ENCODE measurements around the gene RNLS. TPM values are rescaled to one million over a fixed set of nuclear protein-coding genes. Genes with fewer than 3 reads are reported as not detected.

Gene RNLS
- total RNA-seq, 1 experiment from 2014 or later, result 8.7 TPM

DNA sequence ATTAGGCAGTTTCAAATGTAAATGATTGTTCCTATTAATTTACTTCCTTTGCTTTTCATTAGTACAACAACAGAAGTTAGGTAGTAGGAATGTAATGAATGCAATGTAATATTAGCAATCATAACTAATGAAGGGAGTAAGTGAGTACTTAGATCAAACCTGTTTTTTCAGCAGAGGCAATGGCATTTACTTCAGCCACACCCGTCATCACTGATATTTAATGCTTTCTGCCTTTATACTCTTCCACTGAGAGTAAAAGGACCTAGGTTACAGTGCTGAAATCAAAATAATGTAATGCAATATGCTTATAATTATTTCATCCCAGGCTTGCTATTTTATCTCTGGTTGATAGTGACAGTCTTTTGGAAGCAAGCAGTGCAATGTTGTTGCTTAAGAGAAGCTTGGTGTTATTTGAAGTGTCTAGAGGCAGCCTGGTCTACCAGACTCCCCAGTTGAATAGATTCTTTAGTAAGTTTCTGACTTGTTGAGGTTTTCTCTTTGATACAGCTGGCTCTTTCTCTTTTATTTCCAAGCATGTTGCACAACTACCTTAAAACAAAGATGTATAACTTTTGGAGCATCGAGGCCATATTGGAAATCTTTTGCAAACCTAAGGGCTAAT is 149.4 kb downstream of the RNLS start:
- Mint-ChIP-seq H3K36me3 (no peaks in the 10 kb centered on the region), H3K4me3 (no peak overlapping the region), H3K4me1 (no peaks in the 10 kb centered on the region), H3K27me3 (ENCODE audit: low read depth) (no peaks in the 10 kb centered on the region), H3K27ac (no peak overlapping the region), H3K9me3 (no peaks in the 10 kb centered on the region)
- ATAC-seq (no peak), DNase-seq (ENCODE audit: low spot score) (no peak)
- ChIA-PET POLR2A (no interaction called here), CTCF (no interaction called here)
- TF ChIP-seq KAT7 (CRISPR knock-in tag; IDR thresholded peaks at IDR 0.05; ENCODE audit: borderline replicate concordance) (no peak), AR (CRISPR knock-in tag; IDR thresholded peaks at IDR 0.05) (no peak), ZBTB21 (CRISPR knock-in tag; IDR thresholded peaks at IDR 0.05; ENCODE audit: borderline replicate concordance) (no peak), ZNF532 (CRISPR knock-in tag; IDR thresholded peaks at IDR 0.05; ENCODE audit: borderline replicate concordance) (no peak), MXD4 (CRISPR knock-in tag; IDR thresholded peaks at IDR 0.05; ENCODE audit: borderline replicate concordance) (no peak), TEAD4 (CRISPR knock-in tag; IDR thresholded peaks at IDR 0.05) (no peak), ZNF416 (CRISPR knock-in tag; IDR thresholded peaks at IDR 0.05) (no peak), ZNF423 (CRISPR knock-in tag; IDR thresholded peaks at IDR 0.05) (no peak), PREB (CRISPR knock-in tag; IDR thresholded peaks at IDR 0.05; ENCODE audit: borderline replicate concordance) (no peak)
- TF ChIP-seq, protein P1, sequence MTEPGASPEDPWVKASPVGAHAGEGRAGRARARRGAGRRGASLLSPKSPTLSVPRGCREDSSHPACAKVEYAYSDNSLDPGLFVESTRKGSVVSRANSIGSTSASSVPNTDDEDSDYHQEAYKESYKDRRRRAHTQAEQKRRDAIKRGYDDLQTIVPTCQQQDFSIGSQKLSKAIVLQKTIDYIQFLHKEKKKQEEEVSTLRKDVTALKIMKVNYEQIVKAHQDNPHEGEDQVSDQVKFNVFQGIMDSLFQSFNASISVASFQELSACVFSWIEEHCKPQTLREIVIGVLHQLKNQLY (CRISPR knock-in tag; IDR thresholded peaks at IDR 0.05), result no peak
- TF ChIP-seq, protein P2, sequence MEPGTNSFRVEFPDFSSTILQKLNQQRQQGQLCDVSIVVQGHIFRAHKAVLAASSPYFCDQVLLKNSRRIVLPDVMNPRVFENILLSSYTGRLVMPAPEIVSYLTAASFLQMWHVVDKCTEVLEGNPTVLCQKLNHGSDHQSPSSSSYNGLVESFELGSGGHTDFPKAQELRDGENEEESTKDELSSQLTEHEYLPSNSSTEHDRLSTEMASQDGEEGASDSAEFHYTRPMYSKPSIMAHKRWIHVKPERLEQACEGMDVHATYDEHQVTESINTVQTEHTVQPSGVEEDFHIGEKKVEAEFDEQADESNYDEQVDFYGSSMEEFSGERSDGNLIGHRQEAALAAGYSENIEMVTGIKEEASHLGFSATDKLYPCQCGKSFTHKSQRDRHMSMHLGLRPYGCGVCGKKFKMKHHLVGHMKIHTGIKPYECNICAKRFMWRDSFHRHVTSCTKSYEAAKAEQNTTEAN (CRISPR knock-in tag; IDR thresholded peaks at IDR 0.05), result no peak

- Mint-ChIP-seq H3K9me3 (no peaks in the 10 kb centered on the region), H3K36me3 (no peaks in the 10 kb centered on the region), H3K4me3 (no peak overlapping the region), H3K27ac (no peak overlapping the region), H3K4me1 (no peaks in the 10 kb centered on the region), H3K27me3 (ENCODE audit: low read depth) (no peaks in the 10 kb centered on the region)
- ChIA-PET POLR2A (no interaction called here), CTCF (no interaction called here)
- no peak for TF ChIP-seq TP53 (CRISPR knock-in tag; IDR thresholded peaks at IDR 0.05)
- DNase-seq (ENCODE audit: low spot score), result no peak
- ATAC-seq, result no peak
These were observed 152.0 kb downstream of the RNLS start for GRCh38 chr10:88431103-88431502.

All from WTC11 (cell line).